Right lobe of liver (tissue), 6 donors: ENCODE results near the gene CATSPERD. TPM values are rescaled to one million over a fixed set of nuclear protein-coding genes. Genes with fewer than 3 reads are reported as not detected.

Experiments used
- ATAC-seq, 4 donors: fragments of 200-7000 bp; cut with Tn5 transposase; one replicate each; pipeline ENCODE4 v1.9.1; 2020; ENCODE audit warnings: mild to moderate bottlenecking in 4 of 4, moderate library complexity in 4 of 4
- DNase-seq, 3 donors: peaks; one replicate each; pipeline ENCODE4 v3.0.0-alpha.2; 2020
- H3K27ac ChIP-seq, 3 donors: fragments of 200-600 bp; one replicate each; pipeline ENCODE4 v1.8.0; 2022
- H3K27me3 ChIP-seq, 2 donors: fragments of 200-600 bp; one replicate each; pipeline ENCODE4 v1.8.0; 2022
- H3K36me3 ChIP-seq, 4 donors: fragments of 200-600 bp; sonication (generic) in 1 of 4; one replicate each; pipeline versions ENCODE4 v1.5.1 to v1.8.0; 2017 to 2022; ENCODE audit warnings: control low read depth in 1 of 4
- H3K4me1 ChIP-seq, 4 donors: fragments of 200-600 bp; sonication (generic) in 1 of 4; one replicate each; pipeline versions ENCODE4 v1.5.1 to v1.8.0; 2017 to 2022; ENCODE audit warnings: control low read depth in 1 of 4
- H3K4me3 ChIP-seq, 3 donors: fragments of 200-600 bp; one replicate each; pipeline ENCODE4 v1.8.0; 2022
- H3K9me3 ChIP-seq, 4 donors: fragments of 200-600 bp; sonication (generic) in 1 of 4; one replicate each; pipeline versions ENCODE4 v1.5.1 to v1.8.0; 2017 to 2022; ENCODE audit warnings: control low read depth in 1 of 4
- CTCF ChIP-seq, 4 donors: fragments of 200-600 bp in 3 of 4; fragments of 450-650 bp in 1 of 4; IDR thresholded peaks; one replicate each; pipeline versions ENCODE4 v1.5.1 to v1.8.0; 2016 to 2022; ENCODE audit warnings: antibody characterized with exemption in 4 of 4, mild to moderate bottlenecking in 2 of 4
- POLR2A ChIP-seq: fragments of 450-650 bp; IDR thresholded peaks from one replicate; pipeline ENCODE4 v1.6.1; 2017; ENCODE audit warnings: antibody characterized with exemption, mild to moderate bottlenecking
- WGBS: methylation state at CpG from one replicate; pipeline ENCODE4 v1.1.6; 2018; ENCODE audit warnings: low coverage, low lambda C conversion rate; ENCODE audit not compliant: insufficient coverage; ENCODE audit errors: missing lambda C conversion rate; 5-methylcytosine and 5-hydroxymethylcytosine counted together
- intact Hi-C, 2 donors: fragments of 100-400 bp; cut with DNase I; formaldehyde crosslinking; loops; one replicate each; pipeline versions ENCODE4 v1.11.2 to v1.14.1; 2022
- long read RNA-seq: library from polyadenylated mRNA; unstranded; transcript quantifications from one replicate; pipeline ENCODE4 v2.0.0, GENCODE V29; 2019
- total RNA-seq, 6 experiments: library from RNA; depleted of rRNA in 2 of 6; stranded (reverse); fragments of >200 nt in 2 of 6; fragmentation: NEBNext Ultra II Directional in 3 of 6; extraction: Animal tissue kit (Norgen Biotek cat#: 25700) in 3 of 6; gene quantifications; one replicate each; pipeline versions ENCODE4 v1.1.0 to v1.2.4, GENCODE V29; 2016 to 2023
- donor health status: DM: no; HTN: yes; CAD: no.
- donor health status: DM: no; HTN: no; CAD: no.
- donor health status: DM: no; HTN: no; CAD: no.
- donor health status: DM: no; HTN: yes; CAD: no.
- donor health status: DM: no; HTN: yes; CAD: no.

The CATSPERD gene
- not detected for total RNA-seq
- long read RNA-seq, result 0 reads

DNA sequence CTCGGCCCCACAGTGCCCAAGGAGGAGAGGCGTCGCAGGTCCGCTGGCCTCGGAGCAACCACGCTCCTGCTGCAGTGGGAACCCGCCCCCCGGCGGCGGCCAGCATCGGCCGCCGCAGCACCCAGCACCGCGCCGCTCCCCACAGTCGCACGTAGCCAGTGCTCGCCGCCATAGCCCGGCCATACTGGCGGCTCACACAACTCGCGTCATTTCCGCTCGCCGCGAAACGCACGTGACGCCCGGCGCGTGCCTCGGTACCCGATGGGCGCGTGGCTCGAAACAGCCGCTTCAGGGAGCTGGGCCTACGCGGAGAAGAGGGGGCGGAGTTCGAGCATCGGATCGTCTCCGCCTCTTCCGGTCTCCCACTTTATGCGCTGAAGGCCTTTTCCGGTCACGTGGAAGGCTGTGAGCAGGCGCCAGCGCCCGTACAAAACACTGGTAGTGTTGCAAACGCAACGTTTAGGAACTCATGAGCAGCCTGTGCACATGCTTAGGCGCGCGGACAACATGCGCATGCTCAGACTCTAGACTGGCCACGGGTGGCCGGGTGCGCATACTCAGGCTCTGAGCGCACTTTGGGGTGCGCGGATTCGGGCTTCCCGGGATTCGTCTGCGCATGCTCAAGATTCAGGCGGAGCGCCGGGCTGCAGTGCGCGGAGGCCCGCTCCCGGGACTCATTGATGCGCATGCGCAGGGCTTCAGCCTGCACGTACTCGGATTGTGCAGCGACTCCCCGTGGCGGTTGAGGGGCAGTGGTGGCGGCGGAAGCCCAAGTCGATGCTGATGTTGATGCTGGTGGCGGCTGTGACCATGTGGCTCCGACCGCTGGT, at the start of gene CATSPERD, which contains the start of gene LONP1:
Gene CATSPERD (plus strand): TSS at position 677 of the 830 bp plus-strand sequence. CDS start 101 bp downstream, at position 778.
Gene LONP1 (minus strand): TSS at position 186 of the 830 bp plus-strand sequence. CDS start 14 bp downstream, at position 172.
- ATAC-seq (peak; percentile 94 to 97 (median 96)), DNase-seq (peak; percentile 98 to 99 (median 99))
- Histone ChIP-seq H3K27ac (peak within 1 kb of the TSS; percentile 82 to 90 (median 89)), H3K4me1 (peaks cover 2 to 14% (median 9%) of the 10 kb centered on the region in 4 donors), H3K9me3 (no peaks in the 10 kb centered on the region), H3K36me3 (no peaks in the 10 kb centered on the region), H3K4me3 (peak within 1 kb of the TSS; percentile 83 to 100 (median 85)), H3K27me3 (no peaks in the 10 kb centered on the region)
- 0% methylated on average over 12 of the region's 90 CpGs for WGBS
- peak; percentile 86 to 90 (median 88) for TF ChIP-seq CTCF (IDR thresholded peaks at IDR 0.05)
- TF ChIP-seq POLR2A, result peak; percentile 77
- intact Hi-C loops, result no loop called here

GRCh38 chr19:5671600-5671999, 48.8 kb upstream of the CATSPERD start:
- H3K27me3 ChIP-seq, result no peaks in the 10 kb centered on the region
- H3K9me3 ChIP-seq, result no peaks in the 10 kb centered on the region
- H3K36me3 ChIP-seq, result peaks cover 7 to 35% (median 20%) of the 10 kb centered on the region in 4 donors
- H3K4me1 ChIP-seq, result peaks cover 0 to 1% (median 0%) of the 10 kb centered on the region in 4 donors
- no peak for DNase-seq
- TF ChIP-seq CTCF (IDR thresholded peaks at IDR 0.05) (no peak), POLR2A (no peak)
- no peak overlapping the region for H3K27ac ChIP-seq
- 71% methylated on average over 4 of the region's 7 CpGs for WGBS
- H3K4me3 ChIP-seq, result no peak overlapping the region
- intact Hi-C loops, result loop anchor here (5.0 to 10.0 kb wide), 2 partner anchors 44 to 57 kb away; no protein-coding TSS in a partner anchor
- ATAC-seq, result no peak

GRCh38 chr19:5672708-5673459, 47.6 kb upstream of the CATSPERD start:
- Histone ChIP-seq H3K27ac (no peak overlapping the region), H3K27me3 (no peaks in the 10 kb centered on the region), H3K36me3 (peaks cover 0 to 22% (median 8%) of the 10 kb centered on the region in 4 donors), H3K4me3 (no peak overlapping the region), H3K9me3 (no peaks in the 10 kb centered on the region), H3K4me1 (no peaks in the 10 kb centered on the region)
- intact Hi-C loops, result loop anchor here (5.0 to 10.0 kb wide), 2 partner anchors 46 to 58 kb away; no protein-coding TSS in a partner anchor
- DNase-seq (no peak), ATAC-seq (no peak)
- TF ChIP-seq CTCF (IDR thresholded peaks at IDR 0.05), result no peak
- TF ChIP-seq POLR2A, result no peak
- 100% methylated on average over 1 of the region's 13 CpGs for WGBS

GRCh38 chr19:5673752-5674151, 46.7 kb upstream of the CATSPERD start:
- TF ChIP-seq POLR2A (no peak), CTCF (IDR thresholded peaks at IDR 0.05) (no peak)

More at GRCh38 chr19:5673752-5674151, 46.7 kb upstream of the CATSPERD start:
- ATAC-seq (no peak), DNase-seq (no peak)
- H3K36me3 ChIP-seq, result peaks cover 0 to 15% (median 3%) of the 10 kb centered on the region in 4 donors
- H3K27ac ChIP-seq, result no peak overlapping the region
- no peak overlapping the region for H3K4me3 ChIP-seq
- intact Hi-C loops, result loop anchor here (5.0 to 10.0 kb wide), 2 partner anchors 46 to 59 kb away; no protein-coding TSS in a partner anchor
- WGBS, result 100% methylated on average over 1 of the region's 1 CpG
- H3K27me3 ChIP-seq, result no peaks in the 10 kb centered on the region
- no peaks in the 10 kb centered on the region for H3K9me3 ChIP-seq
- H3K4me1 ChIP-seq, result no peaks in the 10 kb centered on the region
